GM13976 (cell line): ENCODE data around the gene COL8A1.

Experiments used
- DNase-seq: peaks from one replicate; pipeline ENCODE4 v3.0.0; 2012; ENCODE audit warnings: low spot score
- in situ Hi-C: fragments of 300-500 bp; cut with MboI; formaldehyde crosslinking; loops from one replicate; pipeline ENCODE4 v1.12.0; 2022; ENCODE audit warnings: low sequenced_read_pairs, mixed read lengths, inconsistent platforms; ENCODE audit not compliant: unreplicated experiment
- TF ChIP-seq, protein P1 (sequence below): IDR thresholded peaks from 2 replicates; pipeline ENCODE4 v1.5.1; 2012; ENCODE audit warnings: borderline replicate concordance, mild to moderate bottlenecking; ENCODE audit not compliant: insufficient read depth; ENCODE audit errors: extremely low read depth, missing control alignments, control extremely low read depth

The COL8A1 gene

DNA sequence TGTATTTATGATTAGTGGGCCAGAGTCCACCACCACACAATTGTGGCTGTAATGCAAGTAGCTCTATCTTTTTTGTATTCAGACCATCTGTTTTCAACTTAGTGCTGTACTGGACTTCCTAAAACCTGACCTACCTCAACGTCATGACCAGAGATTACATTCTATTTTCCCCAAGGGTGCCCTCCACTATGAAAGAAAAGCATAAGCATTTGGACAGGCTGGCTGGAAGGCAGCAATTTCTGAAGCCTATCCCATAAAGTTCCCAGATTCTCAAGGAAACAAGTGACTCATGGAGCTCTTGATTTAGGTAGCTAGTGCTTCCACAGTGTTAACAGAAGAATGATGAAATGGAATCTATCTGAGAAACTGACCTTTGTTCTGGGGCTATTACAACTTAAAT lies 75.8 kb downstream of the COL8A1 start:
- TF ChIP-seq, protein P1, sequence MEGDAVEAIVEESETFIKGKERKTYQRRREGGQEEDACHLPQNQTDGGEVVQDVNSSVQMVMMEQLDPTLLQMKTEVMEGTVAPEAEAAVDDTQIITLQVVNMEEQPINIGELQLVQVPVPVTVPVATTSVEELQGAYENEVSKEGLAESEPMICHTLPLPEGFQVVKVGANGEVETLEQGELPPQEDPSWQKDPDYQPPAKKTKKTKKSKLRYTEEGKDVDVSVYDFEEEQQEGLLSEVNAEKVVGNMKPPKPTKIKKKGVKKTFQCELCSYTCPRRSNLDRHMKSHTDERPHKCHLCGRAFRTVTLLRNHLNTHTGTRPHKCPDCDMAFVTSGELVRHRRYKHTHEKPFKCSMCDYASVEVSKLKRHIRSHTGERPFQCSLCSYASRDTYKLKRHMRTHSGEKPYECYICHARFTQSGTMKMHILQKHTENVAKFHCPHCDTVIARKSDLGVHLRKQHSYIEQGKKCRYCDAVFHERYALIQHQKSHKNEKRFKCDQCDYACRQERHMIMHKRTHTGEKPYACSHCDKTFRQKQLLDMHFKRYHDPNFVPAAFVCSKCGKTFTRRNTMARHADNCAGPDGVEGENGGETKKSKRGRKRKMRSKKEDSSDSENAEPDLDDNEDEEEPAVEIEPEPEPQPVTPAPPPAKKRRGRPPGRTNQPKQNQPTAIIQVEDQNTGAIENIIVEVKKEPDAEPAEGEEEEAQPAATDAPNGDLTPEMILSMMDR: no peak

DNA sequence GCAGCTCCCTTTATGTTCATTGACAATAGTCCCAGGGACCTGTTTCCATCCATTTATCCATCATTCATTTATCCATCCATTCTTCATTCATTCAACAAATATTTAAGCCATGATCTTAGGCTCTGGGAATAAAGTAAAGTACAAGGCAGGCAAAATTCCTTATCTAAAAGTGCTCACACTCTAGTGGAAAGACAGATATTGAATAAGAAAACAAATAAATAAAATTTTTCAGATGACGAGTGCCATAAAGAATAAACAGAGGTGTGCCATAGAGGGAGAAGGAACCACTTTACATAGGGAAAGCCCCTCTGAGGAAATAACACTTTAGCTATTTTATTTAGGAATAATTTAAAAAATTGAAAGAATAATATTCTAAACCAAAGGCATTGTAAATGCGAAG lies 76.2 kb downstream of the COL8A1 start:
- in situ Hi-C loops: no loop called here
- TF ChIP-seq, protein P1: no peak
- no peak for DNase-seq

More for the DNA sequence above, 75.8 kb downstream of the COL8A1 start:
- in situ Hi-C loops: no loop called here
- no peak for DNase-seq

DNA sequence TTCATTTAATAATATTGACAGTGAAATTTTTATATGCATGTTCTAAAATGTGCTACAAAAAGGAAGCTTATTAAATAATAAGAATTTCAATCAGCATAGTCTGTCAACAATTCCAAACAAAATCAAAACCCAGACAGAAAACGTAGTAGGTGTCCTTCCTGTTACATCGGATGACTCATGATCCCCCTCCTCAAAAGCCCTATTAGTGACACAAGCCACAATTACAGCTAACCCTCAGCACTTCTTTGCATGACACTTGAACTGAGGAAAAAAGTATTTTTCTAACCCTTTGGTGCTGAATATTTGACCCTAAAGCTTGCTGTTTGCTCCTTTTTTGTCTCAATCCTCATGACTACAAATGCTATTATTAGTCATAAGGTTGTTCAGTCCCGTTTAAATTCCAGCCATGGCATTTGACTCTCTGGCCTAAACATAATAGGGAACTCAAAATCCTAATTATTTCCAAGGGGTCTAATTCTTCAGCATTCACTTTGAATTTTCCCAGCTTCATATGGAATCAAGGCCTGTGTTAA lies 78.1 kb downstream of the COL8A1 start:
- DNase-seq: no peak
- TF ChIP-seq, protein P1: no peak
- in situ Hi-C loops: no loop called here

DNA sequence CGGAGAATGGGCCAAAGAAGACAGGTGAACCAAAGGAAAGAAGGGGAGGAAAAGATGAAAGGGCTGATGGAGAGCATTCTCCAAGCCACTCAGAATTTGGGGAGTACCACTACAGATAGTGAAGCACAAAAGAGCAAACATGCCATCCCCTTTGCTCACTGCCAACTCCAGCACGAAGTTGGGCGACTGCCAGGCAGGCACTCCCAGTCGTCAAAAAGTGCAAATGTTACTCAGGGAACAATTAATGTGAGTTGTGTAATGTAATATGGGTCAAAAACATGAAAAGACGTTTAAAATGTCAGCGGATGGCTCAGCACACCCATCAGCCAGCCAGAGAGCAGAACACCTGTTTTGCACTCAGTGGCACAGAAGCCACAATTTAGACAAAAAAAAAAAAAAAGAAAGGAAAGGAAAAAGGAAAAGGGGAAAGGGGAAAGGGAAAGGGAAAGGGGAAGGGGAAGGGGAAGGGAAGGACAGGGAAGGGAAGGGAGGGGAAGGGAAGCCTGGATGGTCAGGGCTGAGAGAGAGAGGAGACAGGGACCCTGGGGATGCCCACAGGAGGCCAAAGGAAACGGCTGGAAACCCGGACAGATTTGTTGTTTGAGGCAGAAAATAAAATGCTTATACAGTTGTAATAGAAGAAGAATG lies 82.7 kb downstream of the COL8A1 start:
- no peak for DNase-seq
- TF ChIP-seq, protein P1: no peak
- in situ Hi-C loops: no loop called here

DNA sequence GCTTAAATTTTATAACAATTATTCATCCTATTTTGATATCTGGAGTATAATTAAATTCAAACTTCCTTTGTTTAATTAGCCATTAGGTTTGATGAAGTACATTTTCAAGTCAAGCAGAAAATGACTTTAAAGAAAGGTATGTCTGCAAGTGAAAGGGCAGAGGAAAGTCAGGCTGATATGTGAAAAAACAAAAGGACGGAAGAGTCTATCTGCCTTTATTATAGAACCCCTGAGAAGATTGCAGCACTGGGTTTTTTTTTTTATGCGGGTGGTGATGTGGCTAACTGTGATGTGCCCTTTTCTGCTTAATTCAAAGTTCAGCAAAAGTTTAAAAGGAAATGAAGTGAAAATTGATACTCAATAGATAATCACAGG lies 83.2 kb downstream of the COL8A1 start:
- DNase-seq: no peak
- TF ChIP-seq, protein P1: no peak
- in situ Hi-C loops: no loop called here

DNA sequence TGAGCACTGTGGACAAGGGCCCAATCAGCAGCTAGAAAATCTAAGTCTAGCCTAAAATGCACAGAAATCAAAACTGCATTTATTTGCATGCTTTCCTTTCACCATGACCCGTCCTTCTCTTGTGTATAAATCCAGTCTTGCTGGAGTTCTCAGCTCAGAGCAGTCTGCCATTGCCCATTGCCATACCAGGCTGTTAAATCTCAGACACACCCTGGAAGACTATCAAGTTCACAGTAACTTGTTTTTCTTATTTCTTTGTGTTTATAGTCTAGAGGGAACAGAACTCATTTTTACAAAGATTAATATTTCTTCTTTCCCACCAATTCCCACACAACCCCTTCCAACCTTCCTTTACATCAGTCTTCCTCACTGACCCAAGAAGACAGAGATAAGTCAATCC lies 85.9 kb downstream of the COL8A1 start:
- TF ChIP-seq, protein P1: no peak
- DNase-seq: no peak
- in situ Hi-C loops: no loop called here
